Tibial nerve (tissue), 4 donors: ENCODE results near the gene IQGAP2.

Experiments
- EP300 ChIP-seq, 2 donors: sonication (generic); formaldehyde crosslinking; IDR thresholded peaks; one replicate each; pipeline ENCODE4 v1.6.1; 2017; ENCODE audit warnings: antibody characterized with exemption in 2 of 2, mild to moderate bottlenecking in 1 of 2
- TF ChIP-seq, protein P1 (sequence below), 5 experiments: fragments of 200-600 bp in 3 of 5; fragments of 450-650 bp in 2 of 5; sonication (generic) in 3 of 5; IDR thresholded peaks; one replicate each; pipeline ENCODE4 v1.5.1; 2016 to 2019; ENCODE audit warnings: antibody characterized with exemption in 5 of 5, mild to moderate bottlenecking in 3 of 5, moderate library complexity in 2 of 5

DNA sequence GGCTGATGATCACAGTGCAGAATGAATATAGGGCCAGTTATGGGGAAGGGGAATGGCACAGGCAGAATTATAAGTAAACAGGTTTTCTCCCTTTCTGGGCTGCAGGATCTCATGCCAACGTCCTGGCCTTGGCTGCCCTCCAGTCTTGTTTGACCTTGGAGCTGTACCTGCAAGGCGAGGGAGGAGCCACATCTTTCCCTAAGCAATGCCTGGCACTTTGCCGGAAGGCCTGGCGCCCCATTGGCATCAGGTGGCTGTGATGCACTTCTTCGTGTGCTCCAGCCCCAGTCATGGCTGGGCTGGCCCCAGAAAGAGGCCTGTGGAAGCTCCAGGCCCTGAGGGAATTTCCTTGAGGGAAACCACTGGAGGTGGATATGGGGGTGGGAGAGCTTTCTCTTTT is 16.7 kb upstream of the IQGAP2 start:
- TF ChIP-seq, protein P1, sequence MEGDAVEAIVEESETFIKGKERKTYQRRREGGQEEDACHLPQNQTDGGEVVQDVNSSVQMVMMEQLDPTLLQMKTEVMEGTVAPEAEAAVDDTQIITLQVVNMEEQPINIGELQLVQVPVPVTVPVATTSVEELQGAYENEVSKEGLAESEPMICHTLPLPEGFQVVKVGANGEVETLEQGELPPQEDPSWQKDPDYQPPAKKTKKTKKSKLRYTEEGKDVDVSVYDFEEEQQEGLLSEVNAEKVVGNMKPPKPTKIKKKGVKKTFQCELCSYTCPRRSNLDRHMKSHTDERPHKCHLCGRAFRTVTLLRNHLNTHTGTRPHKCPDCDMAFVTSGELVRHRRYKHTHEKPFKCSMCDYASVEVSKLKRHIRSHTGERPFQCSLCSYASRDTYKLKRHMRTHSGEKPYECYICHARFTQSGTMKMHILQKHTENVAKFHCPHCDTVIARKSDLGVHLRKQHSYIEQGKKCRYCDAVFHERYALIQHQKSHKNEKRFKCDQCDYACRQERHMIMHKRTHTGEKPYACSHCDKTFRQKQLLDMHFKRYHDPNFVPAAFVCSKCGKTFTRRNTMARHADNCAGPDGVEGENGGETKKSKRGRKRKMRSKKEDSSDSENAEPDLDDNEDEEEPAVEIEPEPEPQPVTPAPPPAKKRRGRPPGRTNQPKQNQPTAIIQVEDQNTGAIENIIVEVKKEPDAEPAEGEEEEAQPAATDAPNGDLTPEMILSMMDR (IDR thresholded peaks at IDR 0.05), result no peak
- no peak for TF ChIP-seq EP300 (IDR thresholded peaks at IDR 0.05)
